WTC11 (cell line): ENCODE measurements around the gene APOL3. TPM values are rescaled to one million over a fixed set of nuclear protein-coding genes. Genes with fewer than 3 reads are reported as not detected.

Experiments used
- ATAC-seq: fragments of 200-7000 bp; cut with Tn5 transposase; 2 replicates; pipeline ENCODE4 v1.10.0; 2021; ENCODE audit warnings: mild to moderate bottlenecking, moderate library complexity
- CTCF ChIA-PET: fragments of 300-600 bp; sonication (Branson Sonifier 250); formaldehyde crosslinking; loops from one replicate; lab custom pipeline; 2021; ENCODE audit warnings: antibody characterized with exemption; lab: Charles Lee
- POLR2A ChIA-PET: fragments of 350-600 bp; sonication (Branson Sonifier 250); formaldehyde crosslinking; loops from one replicate; lab custom pipeline; 2021; ENCODE audit warnings: antibody characterized with exemption; lab: Charles Lee
- DNase-seq: peaks from one replicate; pipeline ENCODE4 v3.0.0; 2021; ENCODE audit warnings: low spot score
- H3K27ac Mint-ChIP-seq: 2 replicates; pipeline ENCODE4 v1.8.0; 2021; ENCODE audit warnings: mixed read lengths
- H3K27me3 Mint-ChIP-seq: 2 replicates; pipeline ENCODE4 v1.8.0; 2021; ENCODE audit warnings: low read depth, mild to moderate bottlenecking, moderate library complexity, mixed read lengths
- H3K36me3 Mint-ChIP-seq: 2 replicates; pipeline ENCODE4 v1.8.0; 2021; ENCODE audit warnings: mixed read lengths
- H3K4me1 Mint-ChIP-seq: 2 replicates; pipeline ENCODE4 v1.8.0; 2022; ENCODE audit warnings: mixed read lengths
- H3K4me3 Mint-ChIP-seq: 2 replicates; pipeline ENCODE4 v1.8.0; 2021; ENCODE audit warnings: mild to moderate bottlenecking, moderate library complexity, mixed read lengths
- H3K9me3 Mint-ChIP-seq: 2 replicates; pipeline ENCODE4 v1.8.0; 2021; ENCODE audit warnings: mixed read lengths
- ETV6 ChIP-seq: sonication (generic); formaldehyde crosslinking; IDR thresholded peaks from 2 replicates; pipeline ENCODE4 v1.8.1; 2022; ENCODE audit warnings: mild to moderate bottlenecking, missing genetic modification reagents
- JAZF1 ChIP-seq: fragments of 250-450 bp; sonication (Bioruptor Pico); IDR thresholded peaks from 2 replicates; pipeline ENCODE4 v1.9.0; 2021; ENCODE audit warnings: moderate library complexity, mild to moderate bottlenecking, inconsistent platforms
- NFYB ChIP-seq: sonication (generic); formaldehyde crosslinking; conservative IDR thresholded peaks from 2 replicates; pipeline ENCODE4 v1.8.0; 2022; ENCODE audit warnings: low read depth, missing genetic modification reagents
- TEAD1 ChIP-seq: sonication (generic); formaldehyde crosslinking; IDR thresholded peaks from 2 replicates; pipeline ENCODE4 v1.8.0; 2022; ENCODE audit warnings: mild to moderate bottlenecking, missing genetic modification reagents
- ZBTB21 ChIP-seq: sonication (generic); formaldehyde crosslinking; IDR thresholded peaks from 2 replicates; pipeline ENCODE4 v1.8.1; 2023; ENCODE audit warnings: mild to moderate bottlenecking, missing genetic modification reagents, borderline replicate concordance
- ZNF671 ChIP-seq: fragments of 250-450 bp; sonication (Bioruptor Pico); IDR thresholded peaks from 2 replicates; pipeline ENCODE4 v1.8.0; 2021; ENCODE audit warnings: mild to moderate bottlenecking
- total RNA-seq: library from RNA; stranded (reverse); gene quantifications from 3 replicates; pipeline ENCODE4 v1.2.3, GENCODE V29; 2021
- TF ChIP-seq, protein P1 (sequence below): sonication (generic); formaldehyde crosslinking; conservative IDR thresholded peaks from 2 replicates; pipeline ENCODE4 v1.8.1; 2022; ENCODE audit warnings: mild to moderate bottlenecking, missing genetic modification reagents
- TF ChIP-seq, protein P2 (sequence below): sonication (generic); formaldehyde crosslinking; IDR thresholded peaks from 2 replicates; pipeline ENCODE4 v1.8.1; 2022; ENCODE audit warnings: low read depth, missing genetic modification reagents, borderline replicate concordance
- TF ChIP-seq, protein P3 (sequence below): fragments of 250-450 bp; sonication (Bioruptor Pico); IDR thresholded peaks from 2 replicates; pipeline ENCODE4 v1.9.0; 2021; ENCODE audit warnings: mild to moderate bottlenecking, borderline replicate concordance
- TF ChIP-seq, protein P4 (sequence below): fragments of 200-600 bp; IDR thresholded peaks from 2 replicates; pipeline ENCODE4 v1.8.0; 2022; ENCODE audit warnings: antibody characterized with exemption
- TF ChIP-seq, protein P5 (sequence below): fragments of 250-450 bp; sonication (Bioruptor Pico); IDR thresholded peaks from 2 replicates; pipeline ENCODE4 v2.1.2; 2022; ENCODE audit warnings: mild to moderate bottlenecking, moderate library complexity
- TF ChIP-seq, protein P6 (sequence below): fragments of 250-450 bp; sonication (Bioruptor Pico); conservative IDR thresholded peaks from 2 replicates; pipeline ENCODE4 v1.9.0; 2021; ENCODE audit warnings: mild to moderate bottlenecking
- TF ChIP-seq, protein P7 (sequence below): sonication (generic); formaldehyde crosslinking; IDR thresholded peaks from 2 replicates; pipeline ENCODE4 v1.8.0; 2022; ENCODE audit warnings: mild to moderate bottlenecking, missing genetic modification reagents
- TF ChIP-seq, protein P8 (sequence below): sonication (generic); formaldehyde crosslinking; IDR thresholded peaks from 2 replicates; pipeline ENCODE4 v1.8.0; 2023; ENCODE audit warnings: missing genetic modification reagents

Gene APOL3
- total RNA-seq, 1 experiment from 2014 or later, result 0.26 TPM

DNA sequence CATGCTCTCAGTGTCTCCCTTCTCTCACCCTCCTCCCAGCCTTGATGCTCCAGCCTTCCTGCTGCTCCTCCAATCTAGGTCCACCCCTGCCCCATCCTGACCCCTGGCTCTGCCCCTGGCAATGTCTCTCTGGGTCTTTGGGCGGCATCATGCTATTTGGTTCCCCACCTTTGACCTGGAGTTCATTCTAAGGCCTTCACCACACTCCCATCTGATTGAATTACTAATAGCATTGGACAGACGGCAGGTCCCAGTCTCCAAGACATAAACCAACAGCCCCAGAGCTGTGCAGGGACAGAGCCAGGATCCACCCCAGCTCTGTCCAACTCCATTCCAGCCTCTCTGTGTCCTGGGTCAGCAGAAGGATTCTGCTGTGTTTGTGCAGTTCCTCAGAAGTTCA lies 33.8 kb upstream of the APOL3 start:
- no peak for ATAC-seq
- H3K4me1 Mint-ChIP-seq, result peaks cover 52% of the 10 kb centered on the region
- TF ChIP-seq, protein P1, sequence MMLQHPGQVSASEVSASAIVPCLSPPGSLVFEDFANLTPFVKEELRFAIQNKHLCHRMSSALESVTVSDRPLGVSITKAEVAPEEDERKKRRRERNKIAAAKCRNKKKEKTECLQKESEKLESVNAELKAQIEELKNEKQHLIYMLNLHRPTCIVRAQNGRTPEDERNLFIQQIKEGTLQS (CRISPR knock-in tag), result no peak
- TF ChIP-seq, protein P2, sequence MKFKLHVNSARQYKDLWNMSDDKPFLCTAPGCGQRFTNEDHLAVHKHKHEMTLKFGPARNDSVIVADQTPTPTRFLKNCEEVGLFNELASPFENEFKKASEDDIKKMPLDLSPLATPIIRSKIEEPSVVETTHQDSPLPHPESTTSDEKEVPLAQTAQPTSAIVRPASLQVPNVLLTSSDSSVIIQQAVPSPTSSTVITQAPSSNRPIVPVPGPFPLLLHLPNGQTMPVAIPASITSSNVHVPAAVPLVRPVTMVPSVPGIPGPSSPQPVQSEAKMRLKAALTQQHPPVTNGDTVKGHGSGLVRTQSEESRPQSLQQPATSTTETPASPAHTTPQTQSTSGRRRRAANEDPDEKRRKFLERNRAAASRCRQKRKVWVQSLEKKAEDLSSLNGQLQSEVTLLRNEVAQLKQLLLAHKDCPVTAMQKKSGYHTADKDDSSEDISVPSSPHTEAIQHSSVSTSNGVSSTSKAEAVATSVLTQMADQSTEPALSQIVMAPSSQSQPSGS (CRISPR knock-in tag), result no peak
- TF ChIP-seq JAZF1 (CRISPR knock-in tag), result no peak
- TF ChIP-seq, protein P3, sequence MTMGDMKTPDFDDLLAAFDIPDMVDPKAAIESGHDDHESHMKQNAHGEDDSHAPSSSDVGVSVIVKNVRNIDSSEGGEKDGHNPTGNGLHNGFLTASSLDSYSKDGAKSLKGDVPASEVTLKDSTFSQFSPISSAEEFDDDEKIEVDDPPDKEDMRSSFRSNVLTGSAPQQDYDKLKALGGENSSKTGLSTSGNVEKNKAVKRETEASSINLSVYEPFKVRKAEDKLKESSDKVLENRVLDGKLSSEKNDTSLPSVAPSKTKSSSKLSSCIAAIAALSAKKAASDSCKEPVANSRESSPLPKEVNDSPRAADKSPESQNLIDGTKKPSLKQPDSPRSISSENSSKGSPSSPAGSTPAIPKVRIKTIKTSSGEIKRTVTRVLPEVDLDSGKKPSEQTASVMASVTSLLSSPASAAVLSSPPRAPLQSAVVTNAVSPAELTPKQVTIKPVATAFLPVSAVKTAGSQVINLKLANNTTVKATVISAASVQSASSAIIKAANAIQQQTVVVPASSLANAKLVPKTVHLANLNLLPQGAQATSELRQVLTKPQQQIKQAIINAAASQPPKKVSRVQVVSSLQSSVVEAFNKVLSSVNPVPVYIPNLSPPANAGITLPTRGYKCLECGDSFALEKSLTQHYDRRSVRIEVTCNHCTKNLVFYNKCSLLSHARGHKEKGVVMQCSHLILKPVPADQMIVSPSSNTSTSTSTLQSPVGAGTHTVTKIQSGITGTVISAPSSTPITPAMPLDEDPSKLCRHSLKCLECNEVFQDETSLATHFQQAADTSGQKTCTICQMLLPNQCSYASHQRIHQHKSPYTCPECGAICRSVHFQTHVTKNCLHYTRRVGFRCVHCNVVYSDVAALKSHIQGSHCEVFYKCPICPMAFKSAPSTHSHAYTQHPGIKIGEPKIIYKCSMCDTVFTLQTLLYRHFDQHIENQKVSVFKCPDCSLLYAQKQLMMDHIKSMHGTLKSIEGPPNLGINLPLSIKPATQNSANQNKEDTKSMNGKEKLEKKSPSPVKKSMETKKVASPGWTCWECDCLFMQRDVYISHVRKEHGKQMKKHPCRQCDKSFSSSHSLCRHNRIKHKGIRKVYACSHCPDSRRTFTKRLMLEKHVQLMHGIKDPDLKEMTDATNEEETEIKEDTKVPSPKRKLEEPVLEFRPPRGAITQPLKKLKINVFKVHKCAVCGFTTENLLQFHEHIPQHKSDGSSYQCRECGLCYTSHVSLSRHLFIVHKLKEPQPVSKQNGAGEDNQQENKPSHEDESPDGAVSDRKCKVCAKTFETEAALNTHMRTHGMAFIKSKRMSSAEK, result no peak
- TF ChIP-seq, protein P4, sequence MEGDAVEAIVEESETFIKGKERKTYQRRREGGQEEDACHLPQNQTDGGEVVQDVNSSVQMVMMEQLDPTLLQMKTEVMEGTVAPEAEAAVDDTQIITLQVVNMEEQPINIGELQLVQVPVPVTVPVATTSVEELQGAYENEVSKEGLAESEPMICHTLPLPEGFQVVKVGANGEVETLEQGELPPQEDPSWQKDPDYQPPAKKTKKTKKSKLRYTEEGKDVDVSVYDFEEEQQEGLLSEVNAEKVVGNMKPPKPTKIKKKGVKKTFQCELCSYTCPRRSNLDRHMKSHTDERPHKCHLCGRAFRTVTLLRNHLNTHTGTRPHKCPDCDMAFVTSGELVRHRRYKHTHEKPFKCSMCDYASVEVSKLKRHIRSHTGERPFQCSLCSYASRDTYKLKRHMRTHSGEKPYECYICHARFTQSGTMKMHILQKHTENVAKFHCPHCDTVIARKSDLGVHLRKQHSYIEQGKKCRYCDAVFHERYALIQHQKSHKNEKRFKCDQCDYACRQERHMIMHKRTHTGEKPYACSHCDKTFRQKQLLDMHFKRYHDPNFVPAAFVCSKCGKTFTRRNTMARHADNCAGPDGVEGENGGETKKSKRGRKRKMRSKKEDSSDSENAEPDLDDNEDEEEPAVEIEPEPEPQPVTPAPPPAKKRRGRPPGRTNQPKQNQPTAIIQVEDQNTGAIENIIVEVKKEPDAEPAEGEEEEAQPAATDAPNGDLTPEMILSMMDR, result no peak
- TF ChIP-seq, protein P5, sequence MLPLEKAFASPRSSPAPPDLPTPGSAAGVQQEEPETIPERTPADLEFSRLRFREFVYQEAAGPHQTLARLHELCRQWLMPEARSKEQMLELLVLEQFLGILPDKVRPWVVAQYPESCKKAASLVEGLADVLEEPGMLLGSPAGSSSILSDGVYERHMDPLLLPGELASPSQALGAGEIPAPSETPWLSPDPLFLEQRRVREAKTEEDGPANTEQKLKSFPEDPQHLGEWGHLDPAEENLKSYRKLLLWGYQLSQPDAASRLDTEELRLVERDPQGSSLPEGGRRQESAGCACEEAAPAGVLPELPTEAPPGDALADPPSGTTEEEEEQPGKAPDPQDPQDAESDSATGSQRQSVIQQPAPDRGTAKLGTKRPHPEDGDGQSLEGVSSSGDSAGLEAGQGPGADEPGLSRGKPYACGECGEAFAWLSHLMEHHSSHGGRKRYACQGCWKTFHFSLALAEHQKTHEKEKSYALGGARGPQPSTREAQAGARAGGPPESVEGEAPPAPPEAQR, result no peak
- no peak for TF ChIP-seq ZBTB21
- TF ChIP-seq NFYB (CRISPR knock-in tag), result no peak
- TF ChIP-seq TEAD1 (CRISPR knock-in tag), result no peak
- TF ChIP-seq ETV6 (CRISPR knock-in tag), result no peak
- TF ChIP-seq, protein P6, sequence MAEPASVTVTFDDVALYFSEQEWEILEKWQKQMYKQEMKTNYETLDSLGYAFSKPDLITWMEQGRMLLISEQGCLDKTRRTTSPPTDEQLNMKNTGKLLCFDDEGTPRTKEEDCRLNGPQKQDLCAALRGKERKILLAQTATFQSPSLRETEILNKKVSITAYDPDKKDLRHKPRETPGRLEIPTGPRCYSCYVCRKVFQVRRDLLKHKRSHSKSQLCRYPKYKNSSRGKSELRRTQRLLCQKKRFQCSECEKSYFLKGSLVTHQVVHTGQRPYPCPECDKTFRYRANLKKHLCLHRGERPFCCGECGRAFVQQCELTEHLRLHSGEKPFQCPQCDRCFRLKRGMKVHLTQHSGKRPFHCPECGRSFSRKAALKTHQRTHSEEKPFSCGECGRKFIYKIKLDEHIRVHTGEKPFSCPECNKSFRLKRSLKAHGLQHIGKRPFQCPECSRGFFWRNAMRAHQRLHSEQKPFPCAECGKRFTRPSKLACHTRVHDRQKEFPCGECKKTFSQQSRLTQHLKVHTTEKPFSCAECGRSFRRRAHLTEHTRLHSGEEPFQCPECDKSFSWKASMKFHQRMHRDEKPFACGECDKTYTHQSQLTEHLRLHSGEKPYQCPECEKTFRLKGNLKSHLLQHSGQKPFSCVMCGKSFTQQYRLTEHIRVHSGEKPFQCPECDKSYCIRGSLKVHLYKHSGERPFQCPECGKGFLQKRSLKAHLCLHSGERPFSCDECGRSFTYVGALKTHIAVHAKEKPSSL (CRISPR knock-in tag), result no peak
- TF ChIP-seq ZNF671 (CRISPR knock-in tag), result no peak
- TF ChIP-seq, protein P7, sequence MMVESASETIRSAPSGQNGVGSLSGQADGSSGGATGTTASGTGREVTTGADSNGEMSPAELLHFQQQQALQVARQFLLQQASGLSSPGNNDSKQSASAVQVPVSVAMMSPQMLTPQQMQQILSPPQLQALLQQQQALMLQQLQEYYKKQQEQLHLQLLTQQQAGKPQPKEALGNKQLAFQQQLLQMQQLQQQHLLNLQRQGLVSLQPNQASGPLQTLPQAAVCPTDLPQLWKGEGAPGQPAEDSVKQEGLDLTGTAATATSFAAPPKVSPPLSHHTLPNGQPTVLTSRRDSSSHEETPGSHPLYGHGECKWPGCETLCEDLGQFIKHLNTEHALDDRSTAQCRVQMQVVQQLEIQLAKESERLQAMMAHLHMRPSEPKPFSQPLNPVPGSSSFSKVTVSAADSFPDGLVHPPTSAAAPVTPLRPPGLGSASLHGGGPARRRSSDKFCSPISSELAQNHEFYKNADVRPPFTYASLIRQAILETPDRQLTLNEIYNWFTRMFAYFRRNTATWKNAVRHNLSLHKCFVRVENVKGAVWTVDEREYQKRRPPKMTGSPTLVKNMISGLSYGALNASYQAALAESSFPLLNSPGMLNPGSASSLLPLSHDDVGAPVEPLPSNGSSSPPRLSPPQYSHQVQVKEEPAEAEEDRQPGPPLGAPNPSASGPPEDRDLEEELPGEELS (CRISPR knock-in tag), result no peak
- TF ChIP-seq, protein P8, sequence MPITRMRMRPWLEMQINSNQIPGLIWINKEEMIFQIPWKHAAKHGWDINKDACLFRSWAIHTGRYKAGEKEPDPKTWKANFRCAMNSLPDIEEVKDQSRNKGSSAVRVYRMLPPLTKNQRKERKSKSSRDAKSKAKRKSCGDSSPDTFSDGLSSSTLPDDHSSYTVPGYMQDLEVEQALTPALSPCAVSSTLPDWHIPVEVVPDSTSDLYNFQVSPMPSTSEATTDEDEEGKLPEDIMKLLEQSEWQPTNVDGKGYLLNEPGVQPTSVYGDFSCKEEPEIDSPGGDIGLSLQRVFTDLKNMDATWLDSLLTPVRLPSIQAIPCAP (CRISPR knock-in tag), result no peak
- TF ChIP-seq, all 79 proteins: peak for 0
- peaks cover 23% of the 10 kb centered on the region for H3K9me3 Mint-ChIP-seq
- POLR2A ChIA-PET, result no interaction called here
- no peak overlapping the region; the same call in 1 of the 2 replicates for H3K27ac Mint-ChIP-seq
- CTCF ChIA-PET, result interaction anchor here (0.7 to 1.8 kb wide), 23 partner anchors 9 to 652 kb away, joined by 3 to 21 read pairs (median 4); partner anchors contain the start of genes APOL1, APOL2 and RBFOX2
- peaks cover 20% of the 10 kb centered on the region for H3K36me3 Mint-ChIP-seq
- peaks cover 4% of the 10 kb centered on the region for H3K27me3 Mint-ChIP-seq
- DNase-seq, result no peak
- H3K4me3 Mint-ChIP-seq, result no peak overlapping the region
